Peyer's patch (tissue), 4 donors: ENCODE results near the gene POFUT1. TPM values are rescaled to one million over a fixed set of nuclear protein-coding genes. Genes with fewer than 3 reads are reported as not detected.

Experiments used
- DNase-seq, 3 donors: peaks; one replicate each; pipeline ENCODE4 v3.0.0-alpha.2; 2017 to 2019
- H3K27ac ChIP-seq, 4 donors: fragments of 200-600 bp; sonication (generic); one replicate each; pipeline ENCODE4 v1.5.1; 2016 to 2019
- H3K27me3 ChIP-seq, 2 donors: fragments of 200-600 bp; sonication (generic); one replicate each; pipeline ENCODE4 v1.5.1; 2019
- H3K36me3 ChIP-seq, 3 donors: fragments of 200-600 bp; sonication (generic); one replicate each; pipeline ENCODE4 v1.5.1; 2016 to 2019
- H3K4me1 ChIP-seq, 4 donors: fragments of 200-600 bp; sonication (generic); one replicate each; pipeline ENCODE4 v1.5.1; 2016 to 2019
- H3K4me3 ChIP-seq, 4 donors: fragments of 200-600 bp; sonication (generic); 1 replicate in 3 of 4; 2 replicates in 1 of 4; pipeline ENCODE4 v1.5.1; 2016 to 2019; ENCODE audit warnings: mild to moderate bottlenecking in 1 of 4
- H3K9me3 ChIP-seq, 4 donors: fragments of 200-600 bp; sonication (generic); one replicate each; pipeline ENCODE4 v1.5.1; 2016 to 2019; ENCODE audit warnings: mild to moderate bottlenecking in 1 of 4
- CTCF ChIP-seq, 6 experiments: fragments of 450-650 bp in 4 of 6; fragments of 200-600 bp in 2 of 6; sonication (generic) in 1 of 6; IDR thresholded peaks; one replicate each; pipeline ENCODE4 v1.5.1; 2017 to 2019; ENCODE audit warnings: antibody characterized with exemption in 6 of 6, mild to moderate bottlenecking in 3 of 6, moderate library complexity in 1 of 6
- POLR2A ChIP-seq, 2 donors: fragments of 450-650 bp; IDR thresholded peaks; one replicate each; pipeline ENCODE4 v1.5.1; 2017; ENCODE audit warnings: antibody characterized with exemption in 2 of 2, mild to moderate bottlenecking in 2 of 2, moderate library complexity in 2 of 2
- total RNA-seq, 4 donors: library from RNA; depleted of rRNA; stranded (reverse); fragments of >200 nt; gene quantifications; one replicate each; pipeline ENCODE4 v1.1.0, GENCODE V29; 2016

Gene POFUT1
- total RNA-seq, 4 donors from 2014 or later: 42.9 to 118 (median 55.7) TPM

GRCh38 chr20:32230707-32231106 lies 23.0 kb downstream of the POFUT1 start:
- Histone ChIP-seq H3K27ac (peak overlapping the region in 1 of 4 donors; percentile 50), H3K36me3 (peaks cover 0 to 64% (median 0%) of the 10 kb centered on the region in 3 donors), H3K4me1 (peaks cover 0 to 38% (median 8%) of the 10 kb centered on the region in 4 donors), H3K9me3 (no peaks in the 10 kb centered on the region), H3K4me3 (no peak overlapping the region), H3K27me3 (no peaks in the 10 kb centered on the region)
- DNase-seq: no peak
- no peak for TF ChIP-seq CTCF (IDR thresholded peaks at IDR 0.05)
- no peak for TF ChIP-seq POLR2A (IDR thresholded peaks at IDR 0.05)

GRCh38 chr20:32231245-32231644 lies 23.6 kb downstream of the POFUT1 start:
- Histone ChIP-seq H3K4me3 (no peak overlapping the region), H3K9me3 (no peaks in the 10 kb centered on the region), H3K27ac (peak overlapping the region in 2 of 4 donors; percentile 10 to 50), H3K27me3 (no peaks in the 10 kb centered on the region), H3K4me1 (peaks cover 0 to 42% (median 8%) of the 10 kb centered on the region in 4 donors), H3K36me3 (peaks cover 0 to 63% (median 0%) of the 10 kb centered on the region in 3 donors)
- no peak for DNase-seq
- no peak for TF ChIP-seq POLR2A (IDR thresholded peaks at IDR 0.05)
- TF ChIP-seq CTCF (IDR thresholded peaks at IDR 0.05): no peak

GRCh38 chr20:32231847-32232246 lies 24.2 kb downstream of the POFUT1 start:
- Histone ChIP-seq H3K9me3 (no peaks in the 10 kb centered on the region), H3K27me3 (no peaks in the 10 kb centered on the region), H3K36me3 (peaks cover 0 to 60% (median 0%) of the 10 kb centered on the region in 3 donors), H3K27ac (peak overlapping the region in 2 of 4 donors; percentile 10 to 50), H3K4me3 (no peak overlapping the region), H3K4me1 (peaks cover 0 to 47% (median 8%) of the 10 kb centered on the region in 4 donors)
- TF ChIP-seq POLR2A (IDR thresholded peaks at IDR 0.05) (no peak), CTCF (IDR thresholded peaks at IDR 0.05) (no peak)
- DNase-seq: no peak

GRCh38 chr20:32232326-32232886 lies 24.7 kb downstream of the POFUT1 start:
- Histone ChIP-seq H3K9me3 (no peaks in the 10 kb centered on the region), H3K4me3 (no peak overlapping the region), H3K36me3 (peaks cover 0 to 60% (median 0%) of the 10 kb centered on the region in 3 donors), H3K27me3 (no peaks in the 10 kb centered on the region), H3K27ac (peak overlapping the region in 2 of 4 donors; percentile 10 to 46), H3K4me1 (peaks cover 0 to 47% (median 6%) of the 10 kb centered on the region in 4 donors)
- TF ChIP-seq POLR2A (IDR thresholded peaks at IDR 0.05) (no peak), CTCF (IDR thresholded peaks at IDR 0.05) (no peak)
- DNase-seq: no peak

GRCh38 chr20:32233286-32233685 lies 25.6 kb downstream of the POFUT1 start:
- Histone ChIP-seq H3K4me1 (peaks cover 0 to 42% (median 5%) of the 10 kb centered on the region in 4 donors), H3K4me3 (no peak overlapping the region), H3K27ac (peak overlapping the region in 1 of 4 donors; percentile 59), H3K36me3 (peaks cover 0 to 59% (median 0%) of the 10 kb centered on the region in 3 donors), H3K27me3 (no peaks in the 10 kb centered on the region), H3K9me3 (no peaks in the 10 kb centered on the region)
- TF ChIP-seq CTCF (IDR thresholded peaks at IDR 0.05) (no peak), POLR2A (IDR thresholded peaks at IDR 0.05) (no peak)
- no peak for DNase-seq
